Measurements from ENCODE around the gene PEX11B.

- TF ChIP-seq CTCF (IDR thresholded peaks at IDR 0.05; ENCODE audit: borderline replicate concordance, extremely low read depth, low read length, poor library complexity, severe bottlenecking) (no peak), EZH2 (IDR thresholded peaks at IDR 0.05; ENCODE audit: borderline replicate concordance, low read depth, low read length, severe bottlenecking) (no peak)
These were observed 44.9 kb upstream of the PEX11B start for GRCh38 chr1:145963265-145964019.

All from DND-41 (cell line).